ENCODE data around the gene ME2.

The ME2 gene

DNA sequence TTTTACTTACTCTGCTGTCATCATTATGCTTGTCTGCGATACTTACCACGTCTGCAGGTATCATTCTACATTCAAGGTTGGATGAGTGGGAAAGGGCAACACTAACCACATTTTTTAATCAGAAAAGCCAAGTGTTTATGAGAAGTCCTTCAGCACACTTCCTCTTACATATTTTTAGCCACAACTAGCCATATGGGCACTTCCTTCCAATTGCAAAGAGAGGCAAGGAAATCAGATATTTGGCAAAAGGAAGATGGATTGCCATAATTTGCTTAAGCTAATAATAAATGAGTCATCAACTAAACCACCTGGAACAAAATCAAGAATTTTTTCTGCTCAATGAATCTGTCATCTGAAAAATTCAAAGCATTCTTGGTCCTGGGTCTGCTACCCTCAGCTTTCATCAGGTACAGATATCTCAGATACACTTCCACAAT is 42.4 kb upstream of the ME2 start:
- Histone ChIP-seq H3K9ac (ENCODE audit: low read length) (no peak overlapping the region), H3K4me1 (ENCODE audit: low read length) (peaks cover 55% of the 10 kb centered on the region), H3K27ac (ENCODE audit: low read length) (0 out of 2 replicates have a peak overlapping the region, but pooled peaks have one; percentile 0), H3K4me2 (ENCODE audit: low read length) (peak overlapping the region; percentile 82), H3K36me3 (replicated peaks; ENCODE audit: low read depth, low read length) (no peaks in the 10 kb centered on the region), H4K20me1 (ENCODE audit: insufficient read depth, low read length) (no peaks in the 10 kb centered on the region), H3K4me3 (ENCODE audit: low read length) (peak overlapping the region; percentile 48), H2AFZ (ENCODE audit: low read depth, low read length) (no peak overlapping the region), H3K79me2 (ENCODE audit: low read length) (no peaks in the 10 kb centered on the region), H3K9me3 (ENCODE audit: insufficient read depth, low read length) (no peaks in the 10 kb centered on the region), H3K27me3 (ENCODE audit: low read depth, low read length) (peaks cover 42% of the 10 kb centered on the region)
- TF ChIP-seq, protein P1, sequence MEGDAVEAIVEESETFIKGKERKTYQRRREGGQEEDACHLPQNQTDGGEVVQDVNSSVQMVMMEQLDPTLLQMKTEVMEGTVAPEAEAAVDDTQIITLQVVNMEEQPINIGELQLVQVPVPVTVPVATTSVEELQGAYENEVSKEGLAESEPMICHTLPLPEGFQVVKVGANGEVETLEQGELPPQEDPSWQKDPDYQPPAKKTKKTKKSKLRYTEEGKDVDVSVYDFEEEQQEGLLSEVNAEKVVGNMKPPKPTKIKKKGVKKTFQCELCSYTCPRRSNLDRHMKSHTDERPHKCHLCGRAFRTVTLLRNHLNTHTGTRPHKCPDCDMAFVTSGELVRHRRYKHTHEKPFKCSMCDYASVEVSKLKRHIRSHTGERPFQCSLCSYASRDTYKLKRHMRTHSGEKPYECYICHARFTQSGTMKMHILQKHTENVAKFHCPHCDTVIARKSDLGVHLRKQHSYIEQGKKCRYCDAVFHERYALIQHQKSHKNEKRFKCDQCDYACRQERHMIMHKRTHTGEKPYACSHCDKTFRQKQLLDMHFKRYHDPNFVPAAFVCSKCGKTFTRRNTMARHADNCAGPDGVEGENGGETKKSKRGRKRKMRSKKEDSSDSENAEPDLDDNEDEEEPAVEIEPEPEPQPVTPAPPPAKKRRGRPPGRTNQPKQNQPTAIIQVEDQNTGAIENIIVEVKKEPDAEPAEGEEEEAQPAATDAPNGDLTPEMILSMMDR (IDR thresholded peaks at IDR 0.05; ENCODE audit: low read depth, low read length), result no peak
- no peak for TF ChIP-seq EZH2phosphoT487 (IDR thresholded peaks at IDR 0.05; ENCODE audit: low read depth)

DNA sequence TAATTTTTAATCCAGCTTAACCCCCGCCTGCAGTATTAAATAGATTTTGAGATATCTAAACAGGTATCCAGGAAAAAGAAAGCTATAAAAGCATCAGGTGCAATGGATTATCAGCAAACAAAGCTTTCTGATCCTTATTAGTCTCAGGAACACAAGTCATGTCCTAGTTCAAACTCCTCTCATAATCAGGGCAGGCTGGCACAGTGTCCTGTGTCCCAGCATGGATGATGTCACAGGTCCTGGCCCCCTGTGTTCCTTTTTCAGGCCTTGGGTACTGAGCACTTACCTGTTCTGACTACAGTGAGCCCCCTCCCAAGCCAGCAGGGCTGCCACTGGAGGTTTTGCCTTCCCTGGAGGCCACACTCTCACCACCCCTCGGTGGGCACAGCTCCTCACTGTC is 39.6 kb upstream of the ME2 start:
- no peak overlapping the region for H3K9ac ChIP-seq (ENCODE audit: low read length)
- no peak overlapping the region for H3K4me2 ChIP-seq (ENCODE audit: low read length)
- H4K20me1 ChIP-seq (ENCODE audit: insufficient read depth, low read length), result no peaks in the 10 kb centered on the region
- H2AFZ ChIP-seq (ENCODE audit: low read depth, low read length), result no peak overlapping the region
- no peak for TF ChIP-seq EZH2phosphoT487 (IDR thresholded peaks at IDR 0.05; ENCODE audit: low read depth)
- H3K9me3 ChIP-seq (ENCODE audit: insufficient read depth, low read length), result no peaks in the 10 kb centered on the region
- H3K4me3 ChIP-seq (ENCODE audit: low read length), result no peak overlapping the region
- no peak overlapping the region for H3K27ac ChIP-seq (ENCODE audit: low read length)
- H3K27me3 ChIP-seq (ENCODE audit: low read depth, low read length), result peaks cover 44% of the 10 kb centered on the region
- peaks cover 29% of the 10 kb centered on the region for H3K4me1 ChIP-seq (ENCODE audit: low read length)
- H3K36me3 ChIP-seq (replicated peaks; ENCODE audit: low read depth, low read length), result no peaks in the 10 kb centered on the region
- H3K79me2 ChIP-seq (ENCODE audit: low read length), result no peaks in the 10 kb centered on the region

DNA sequence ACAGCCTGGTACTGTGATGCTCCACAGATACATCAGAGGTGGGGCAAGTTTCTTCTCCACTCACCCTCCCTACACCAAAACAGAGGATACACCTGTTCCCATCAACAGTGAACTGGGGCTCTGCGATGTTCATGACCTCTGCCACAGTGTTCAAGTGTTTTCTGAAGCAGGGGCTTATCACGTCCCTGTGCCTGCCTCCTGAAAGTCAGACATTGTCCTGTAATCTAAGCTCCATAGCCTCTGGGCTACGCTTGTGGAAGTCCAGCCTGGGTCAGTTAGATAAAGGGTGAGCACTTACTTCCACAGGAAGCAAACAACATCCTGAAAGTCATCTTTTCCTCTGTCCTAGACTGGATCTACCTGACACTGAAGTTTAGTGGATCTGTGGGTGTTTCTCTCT is 38.9 kb upstream of the ME2 start:
- no peaks in the 10 kb centered on the region for H4K20me1 ChIP-seq (ENCODE audit: insufficient read depth, low read length)
- no peaks in the 10 kb centered on the region for H3K9me3 ChIP-seq (ENCODE audit: insufficient read depth, low read length)
- peaks cover 44% of the 10 kb centered on the region for H3K27me3 ChIP-seq (ENCODE audit: low read depth, low read length)
- no peaks in the 10 kb centered on the region for H3K79me2 ChIP-seq (ENCODE audit: low read length)
- no peak overlapping the region for H3K4me2 ChIP-seq (ENCODE audit: low read length)
- H3K4me1 ChIP-seq (ENCODE audit: low read length), result peaks cover 25% of the 10 kb centered on the region
- H3K36me3 ChIP-seq (replicated peaks; ENCODE audit: low read depth, low read length), result no peaks in the 10 kb centered on the region
- H2AFZ ChIP-seq (ENCODE audit: low read depth, low read length), result no peak overlapping the region
- no peak overlapping the region for H3K4me3 ChIP-seq (ENCODE audit: low read length)
- TF ChIP-seq, protein P1 (IDR thresholded peaks at IDR 0.05; ENCODE audit: low read depth, low read length), result no peak
- no peak for TF ChIP-seq EZH2phosphoT487 (IDR thresholded peaks at IDR 0.05; ENCODE audit: low read depth)
- H3K9ac ChIP-seq (ENCODE audit: low read length), result no peak overlapping the region
- no peak overlapping the region for H3K27ac ChIP-seq (ENCODE audit: low read length)

DNA sequence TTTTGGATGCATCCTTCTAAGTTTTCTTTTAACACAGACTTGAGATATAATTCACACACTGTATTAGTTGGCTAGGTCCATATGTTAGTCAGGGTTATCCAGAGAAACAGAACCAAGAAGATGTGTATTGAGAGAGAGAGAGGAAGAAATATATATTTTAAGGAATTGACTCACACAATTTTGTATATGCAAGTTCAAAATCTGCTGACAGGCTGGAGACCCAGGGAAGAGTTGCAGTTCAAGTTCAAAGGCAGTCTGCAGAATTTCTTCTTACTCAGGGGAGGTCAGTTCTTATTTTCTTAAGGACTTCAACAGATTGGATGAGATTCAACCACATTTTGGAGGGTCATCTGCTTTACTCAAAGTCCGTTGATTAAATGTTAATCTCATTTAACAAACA is 36.1 kb upstream of the ME2 start:
- H3K27ac ChIP-seq (ENCODE audit: low read length), result no peak overlapping the region
- H3K4me3 ChIP-seq (ENCODE audit: low read length), result no peak overlapping the region
- H3K9ac ChIP-seq (ENCODE audit: low read length), result no peak overlapping the region

More for the DNA sequence above, 36.1 kb upstream of the ME2 start:
- H3K9me3 ChIP-seq (ENCODE audit: insufficient read depth, low read length), result no peaks in the 10 kb centered on the region
- H3K4me1 ChIP-seq (ENCODE audit: low read length), result no peaks in the 10 kb centered on the region
- H3K27me3 ChIP-seq (ENCODE audit: low read depth, low read length), result peaks cover 39% of the 10 kb centered on the region
- no peak overlapping the region for H3K4me2 ChIP-seq (ENCODE audit: low read length)
- H3K36me3 ChIP-seq (replicated peaks; ENCODE audit: low read depth, low read length), result no peaks in the 10 kb centered on the region
- H2AFZ ChIP-seq (ENCODE audit: low read depth, low read length), result no peak overlapping the region
- TF ChIP-seq, protein P1 (IDR thresholded peaks at IDR 0.05; ENCODE audit: low read depth, low read length), result no peak
- TF ChIP-seq EZH2phosphoT487 (IDR thresholded peaks at IDR 0.05; ENCODE audit: low read depth), result no peak
- no peaks in the 10 kb centered on the region for H3K79me2 ChIP-seq (ENCODE audit: low read length)
- H4K20me1 ChIP-seq (ENCODE audit: insufficient read depth, low read length), result no peaks in the 10 kb centered on the region

Measured in OCI-LY3 (cell line).